OCI-LY1 (cell line): ENCODE results near the gene SEMA3D.

ENCODE experiments used
- CTCF ChIP-seq: fragments of 200-600 bp; sonication (generic), shearing (Covaris generic); IDR thresholded peaks from 2 replicates; pipeline ENCODE4 v1.5.1; 2017; ENCODE audit warnings: mild to moderate bottlenecking, antibody characterized with exemption, low read length, moderate library complexity, mixed read lengths
- EZH2 ChIP-seq: fragments of 200-600 bp; sonication (generic), shearing (Covaris generic); IDR thresholded peaks from 2 replicates; pipeline ENCODE4 v1.8.0; 2017; ENCODE audit warnings: borderline replicate concordance, mixed run types, mild to moderate bottlenecking, antibody characterized with exemption, low read length, moderate library complexity, mixed read lengths

GRCh38 chr7:85176197-85176596, 10.7 kb downstream of the SEMA3D start:
- TF ChIP-seq CTCF (no peak), EZH2 (no peak)
